Measurements from ENCODE around the gene MORF4L2.
A peak's percentile ranks its signal among the peaks of the same experiment; 100 is the strongest.

The MORF4L2 gene

GRCh38 chrX:103686199-103687072 is at the start of gene MORF4L2:
Gene MORF4L2, minus strand, starts transcription at chrX:103686699. Its CDS starts 9,672 bp downstream, at chrX:103677027.
- peak; percentile 87 for DNase-seq

- DNase-seq = no peak
These were observed 47.7 kb upstream of the MORF4L2 start for GRCh38 chrX:103734125-103734760.

GRCh38 chrX:103733017-103733416 is 46.5 kb upstream of the MORF4L2 start:
- no peak for DNase-seq

- DNase-seq = no peak
These were observed 44.4 kb upstream of the MORF4L2 start for GRCh38 chrX:103730796-103731493.

GRCh38 chrX:103730147-103730795 is 43.8 kb upstream of the MORF4L2 start:
- DNase-seq = no peak

- no peak for DNase-seq
These were observed 42.5 kb upstream of the MORF4L2 start for GRCh38 chrX:103729015-103729414.

GRCh38 chrX:103727115-103727514 is 40.6 kb upstream of the MORF4L2 start:
- DNase-seq = no peak

GRCh38 chrX:103726477-103726876 is 40.0 kb upstream of the MORF4L2 start:
- no peak for DNase-seq

GRCh38 chrX:103722505-103722904 is 36.0 kb upstream of the MORF4L2 start:
- no peak for DNase-seq

- no peak for DNase-seq
These were observed 31.6 kb upstream of the MORF4L2 start for GRCh38 chrX:103718120-103718519.

- no peak for DNase-seq
These were observed 30.5 kb upstream of the MORF4L2 start for GRCh38 chrX:103716962-103717361.

GRCh38 chrX:103710609-103711008 is 24.1 kb upstream of the MORF4L2 start, which contains the start of gene TMEM31:
Gene TMEM31, plus strand, starts transcription at chrX:103710909. Its CDS starts 1,350 bp downstream, at chrX:103712259.
- no peak for DNase-seq

- DNase-seq = no peak
These were observed 18.4 kb upstream of the MORF4L2 start for GRCh38 chrX:103704863-103705262.

GRCh38 chrX:103699243-103699642 is 12.7 kb upstream of the MORF4L2 start:
- DNase-seq = no peak

GRCh38 chrX:103697687-103698086 is 11.2 kb upstream of the MORF4L2 start:
- DNase-seq = no peak

GRCh38 chrX:103691059-103691458 is 4.6 kb upstream of the MORF4L2 start:
- DNase-seq = no peak

GRCh38 chrX:103688946-103689345 is 2.4 kb upstream of the MORF4L2 start:
- DNase-seq = peak; percentile 4

GRCh38 chrX:103687696-103688201 is 1.2 kb upstream of the MORF4L2 start:
- DNase-seq = peak; percentile 51

GRCh38 chrX:103687073-103687695 is 685 bp upstream of the MORF4L2 start:
- peak; percentile 87 for DNase-seq

- no peak for DNase-seq
These were observed 1.1 kb downstream of the MORF4L2 start for GRCh38 chrX:103685396-103685795.

- DNase-seq = no peak
These were observed 5.1 kb downstream of the MORF4L2 start for GRCh38 chrX:103681443-103681842.

All from stimulated activated CD4-positive, alpha-beta T cell treated with anti-CD3 and anti-CD28 coated beads, Interleukin-4, amount 100 ng/mL, for 24 hours (primary cell).